ENCODE measurements around the gene GIPC2. TPM values are rescaled to one million over a fixed set of nuclear protein-coding genes. Genes with fewer than 3 reads are reported as not detected.

Gene GIPC2
- polyA plus RNA-seq, 2 of the 4 experiments (the other 2 are of a cell fraction) = 0.06 TPM; not detected in 1

- DNase-seq (ENCODE audit: low read depth in 1 of 2, low spot score in 1 of 2) (no peak), ATAC-seq (no peak), FAIRE-seq (no peak)
- Histone ChIP-seq H3K27ac (no peak overlapping the region; a peak in 1 of 6 replicates), H3K9me3 (no peaks in the 10 kb centered on the region), H3K4me2 (peak overlapping the region; percentile 63), H3K4me3 (no peak overlapping the region), H3K4me1 (peaks cover 4% of the 10 kb centered on the region; the same call in 1 of the 3 replicates)
- ChIA-PET POLR2A (no interaction called here), CTCF (interaction anchor here (0.7 to 2.5 kb wide), 3 partner anchors 465 to 1202 kb away, joined by 3 to 8 read pairs (median 3); no protein-coding TSS in a partner anchor)
- TF ChIP-seq CHD4 (IDR thresholded peaks at IDR 0.05; ENCODE audit: borderline replicate concordance) = no peak
- no peak for TF ChIP-seq FOSL2 (IDR thresholded peaks at IDR 0.05)
- TF ChIP-seq FOSL2 (CRISPR knock-in tag; IDR thresholded peaks at IDR 0.05) = no peak
- WGBS (ENCODE audit: missing lambda C conversion rate) = 92% methylated on average over 4 of the region's 4 CpGs
Observed at GRCh38 chr1:78142736-78143135, 97.0 kb downstream of the GIPC2 start.

GRCh38 chr1:78143152-78143551 lies 97.4 kb downstream of the GIPC2 start:
- Histone ChIP-seq H3K4me3 (peak overlapping the region; percentile 21; the same call in 1 of the 3 replicates), H3K4me2 (peak overlapping the region; percentile 63), H3K4me1 (peaks cover 4% of the 10 kb centered on the region; the same call in 1 of the 3 replicates), H3K9me3 (no peaks in the 10 kb centered on the region), H3K27ac (peak overlapping the region in 1 of 2 experiments; percentile 51; a peak in 1 of 6 replicates)
- 18% methylated on average over 4 of the region's 4 CpGs for WGBS (ENCODE audit: missing lambda C conversion rate)
- CTCF ChIA-PET = interaction anchor here (0.7 to 2.5 kb wide), 4 partner anchors 10 to 1202 kb away, joined by 3 to 8 read pairs (median 3); no protein-coding TSS in a partner anchor
- DNase-seq (ENCODE audit: low read depth in 1 of 2, low spot score in 1 of 2) = no peak
- peak; percentile 45 to 54; a peak in 4 of 6 replicates for ATAC-seq
- TF ChIP-seq CTCF (IDR thresholded peaks at IDR 0.05) = no peak
- TF ChIP-seq NR3C1 (IDR thresholded peaks at IDR 0.05) = no peak
- TF ChIP-seq HOXB5 (CRISPR knock-in tag; IDR thresholded peaks at IDR 0.05) = no peak
- TF ChIP-seq KDM5A (IDR thresholded peaks at IDR 0.05) = no peak
- no peak for TF ChIP-seq PBX3 (IDR thresholded peaks at IDR 0.05)
- TF ChIP-seq KDM1A (IDR thresholded peaks at IDR 0.05; ENCODE audit: low read depth) = no peak
- no peak for TF ChIP-seq ESRRA (IDR thresholded peaks at IDR 0.05; ENCODE audit: borderline replicate concordance, low read length)
- TF ChIP-seq PHF8 (IDR thresholded peaks at IDR 0.05; ENCODE audit: borderline replicate concordance, low read depth) = no peak
- TF ChIP-seq CEBPB (IDR thresholded peaks at IDR 0.05) = no peak
- no peak for TF ChIP-seq MAZ (IDR thresholded peaks at IDR 0.05; ENCODE audit: borderline replicate concordance, low read depth, low read length)
- TF ChIP-seq HEYL (CRISPR knock-in tag; IDR thresholded peaks at IDR 0.05) = no peak
- no peak for TF ChIP-seq HES2 (IDR thresholded peaks at IDR 0.05)
- TF ChIP-seq NPAS2 (CRISPR knock-in tag; IDR thresholded peaks at IDR 0.05; ENCODE audit: borderline replicate concordance) = no peak
- TF ChIP-seq NFE2L2 (conservative IDR thresholded peaks at IDR 0.05; ENCODE audit: low read length) = no peak
- no peak for TF ChIP-seq ELK1 (IDR thresholded peaks at IDR 0.05; ENCODE audit: low read depth, low read length)
- TF ChIP-seq EHF (CRISPR knock-in tag; IDR thresholded peaks at IDR 0.05) = no peak
- no peak for TF ChIP-seq HOXB13 (CRISPR knock-in tag; IDR thresholded peaks at IDR 0.05; ENCODE audit: low read depth)
- FAIRE-seq = no peak
- POLR2A ChIA-PET = no interaction called here

- ChIA-PET POLR2A (no interaction called here), CTCF (interaction anchor here (0.7 to 2.7 kb wide), 5 partner anchors 11 to 532 kb away, joined by 3 to 24 read pairs (median 4); no protein-coding TSS in a partner anchor)
- H3K4me3 ChIP-seq = no peak overlapping the region
- 51% methylated on average over 2 of the region's 2 CpGs for WGBS (ENCODE audit: missing lambda C conversion rate)
- peak overlapping the region; percentile 63 for H3K4me2 ChIP-seq
- no peaks in the 10 kb centered on the region for H3K9me3 ChIP-seq
- ATAC-seq (no peak), DNase-seq (ENCODE audit: low read depth in 1 of 2, low spot score in 1 of 2) (no peak), FAIRE-seq (no peak)
- H3K4me1 ChIP-seq = peaks cover 4% of the 10 kb centered on the region; the same call in 1 of the 3 replicates
- H3K27ac ChIP-seq = peak overlapping the region in 1 of 2 experiments; percentile 51; a peak in 1 of 6 replicates
- TF ChIP-seq TFCP2L1 (CRISPR knock-in tag; IDR thresholded peaks at IDR 0.05) (no peak), MAFK (IDR thresholded peaks at IDR 0.05; ENCODE audit: partially characterized antibody) (no peak), ELK1 (IDR thresholded peaks at IDR 0.05; ENCODE audit: low read depth, low read length) (no peak), ZSCAN20 (CRISPR knock-in tag; IDR thresholded peaks at IDR 0.05) (no peak), HMGXB4 (CRISPR knock-in tag; IDR thresholded peaks at IDR 0.05; ENCODE audit: borderline replicate concordance) (no peak), HEYL (CRISPR knock-in tag; IDR thresholded peaks at IDR 0.05) (no peak), HES2 (IDR thresholded peaks at IDR 0.05) (no peak), E2F6 (IDR thresholded peaks at IDR 0.05; ENCODE audit: borderline replicate concordance, low read depth) (no peak)
Observed at GRCh38 chr1:78143673-78144072, 97.9 kb downstream of the GIPC2 start.
